Endothelial cell of hepatic sinusoid (primary cell): ENCODE results near the gene KRT13.

Experiments used
- in situ Hi-C: cut with HindIII; loops from 2 replicates; pipeline ENCODE4 v1.10.0; 2017; ENCODE audit warnings: low sequenced_read_pairs

KRT13 gene

GRCh38 chr17:41505007-41505808 lies at the start of gene KRT13:
TSS of gene KRT13 (minus strand) at chr17:41505612. CDS start at chr17:41505550, 62 bp downstream.
- in situ Hi-C loops, result no loop called here

GRCh38 chr17:41553987-41554680 lies 48.7 kb upstream of the KRT13 start:
- in situ Hi-C loops, result loop anchor here (5.0 to 10.0 kb wide), 3 partner anchors 62 to 251 kb away; no protein-coding TSS in a partner anchor

DNA sequence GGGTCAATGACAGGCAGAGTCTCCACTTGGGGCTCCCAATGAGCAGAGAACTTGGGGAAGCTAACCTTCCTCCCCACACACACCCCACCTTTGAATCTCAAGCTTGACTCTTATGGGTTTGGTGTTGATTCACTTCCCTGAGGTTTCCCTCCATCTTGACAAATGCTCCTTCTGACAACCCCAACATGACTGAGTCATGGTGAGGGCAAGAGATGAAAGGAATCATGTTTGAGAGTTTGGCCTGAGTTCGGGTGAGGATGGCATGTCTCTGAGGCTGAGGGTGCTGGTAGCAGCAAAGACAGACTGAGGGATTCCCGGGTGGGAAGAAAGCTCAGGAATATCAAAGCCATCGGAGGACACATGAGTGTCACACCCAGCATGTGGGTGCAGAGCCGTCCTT lies 47.8 kb upstream of the KRT13 start:
- in situ Hi-C loops, result loop anchor here (5.0 to 10.0 kb wide), 3 partner anchors 61 to 252 kb away; no protein-coding TSS in a partner anchor

DNA sequence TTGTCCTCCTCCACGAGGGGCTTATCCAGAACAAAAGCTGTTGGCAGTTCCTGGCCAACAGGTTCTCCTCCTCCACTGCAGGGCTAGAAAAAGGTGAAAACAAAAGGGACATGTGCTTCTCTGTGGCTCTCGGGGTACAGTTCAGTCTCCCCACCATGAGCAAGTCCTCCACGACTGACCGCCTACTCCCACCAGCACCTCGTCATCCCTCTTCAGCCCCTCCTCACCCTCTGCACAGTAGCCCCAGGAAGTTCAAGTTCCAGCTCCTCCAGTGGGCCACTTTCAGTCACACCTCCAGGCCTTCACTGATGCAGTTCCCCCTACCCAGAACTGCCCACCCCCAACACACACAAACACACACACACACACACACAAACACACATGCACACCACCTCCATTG lies 47.0 kb upstream of the KRT13 start:
- in situ Hi-C loops, result loop anchor here (5.0 to 10.0 kb wide), 3 partner anchors 60 to 252 kb away; no protein-coding TSS in a partner anchor

GRCh38 chr17:41551365-41551764 lies 46.0 kb upstream of the KRT13 start:
- in situ Hi-C loops, result loop anchor here (5.0 to 10.0 kb wide), 3 partner anchors 59 to 253 kb away; no protein-coding TSS in a partner anchor

GRCh38 chr17:41549596-41550039 lies 44.2 kb upstream of the KRT13 start:
- in situ Hi-C loops, result loop anchor here (5.0 to 25.0 kb wide), 4 partner anchors 57 to 637 kb away; no protein-coding TSS in a partner anchor

- in situ Hi-C loops, result loop anchor here (25.0 kb wide), 1 partner anchor 637 kb away; no protein-coding TSS in a partner anchor
These were observed 43.6 kb upstream of the KRT13 start for GRCh38 chr17:41548844-41549595.

- in situ Hi-C loops, result loop anchor here (25.0 kb wide), 1 partner anchor 636 kb away; no protein-coding TSS in a partner anchor
These were observed 42.8 kb upstream of the KRT13 start for GRCh38 chr17:41547921-41548843.

DNA sequence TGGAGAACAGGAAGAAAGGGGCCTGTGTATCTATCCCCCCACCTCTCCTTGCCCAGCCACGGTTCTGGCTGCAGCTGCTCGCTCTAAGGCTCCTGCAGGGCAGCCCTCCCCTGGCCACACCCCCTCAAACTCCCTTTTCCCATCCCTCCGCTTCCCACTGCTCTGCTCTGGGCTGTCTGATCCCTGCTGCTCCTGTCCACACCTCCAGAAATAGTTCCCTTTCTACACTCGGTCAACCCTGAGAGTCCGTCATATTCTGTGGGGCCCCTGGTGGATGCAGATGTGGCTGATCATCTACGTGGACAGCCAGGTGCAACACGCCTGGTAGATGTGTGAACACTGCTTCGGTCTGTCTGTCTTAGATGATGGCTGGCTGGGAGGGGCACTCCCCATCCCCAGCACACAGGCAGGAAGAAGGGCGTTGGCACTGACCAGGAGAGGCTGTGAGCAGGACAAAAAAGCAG lies 42.0 kb upstream of the KRT13 start:
- in situ Hi-C loops, result loop anchor here (25.0 kb wide), 1 partner anchor 635 kb away; no protein-coding TSS in a partner anchor

GRCh38 chr17:41546819-41547218 lies 41.4 kb upstream of the KRT13 start:
- in situ Hi-C loops, result loop anchor here (25.0 kb wide), 1 partner anchor 635 kb away; no protein-coding TSS in a partner anchor

DNA sequence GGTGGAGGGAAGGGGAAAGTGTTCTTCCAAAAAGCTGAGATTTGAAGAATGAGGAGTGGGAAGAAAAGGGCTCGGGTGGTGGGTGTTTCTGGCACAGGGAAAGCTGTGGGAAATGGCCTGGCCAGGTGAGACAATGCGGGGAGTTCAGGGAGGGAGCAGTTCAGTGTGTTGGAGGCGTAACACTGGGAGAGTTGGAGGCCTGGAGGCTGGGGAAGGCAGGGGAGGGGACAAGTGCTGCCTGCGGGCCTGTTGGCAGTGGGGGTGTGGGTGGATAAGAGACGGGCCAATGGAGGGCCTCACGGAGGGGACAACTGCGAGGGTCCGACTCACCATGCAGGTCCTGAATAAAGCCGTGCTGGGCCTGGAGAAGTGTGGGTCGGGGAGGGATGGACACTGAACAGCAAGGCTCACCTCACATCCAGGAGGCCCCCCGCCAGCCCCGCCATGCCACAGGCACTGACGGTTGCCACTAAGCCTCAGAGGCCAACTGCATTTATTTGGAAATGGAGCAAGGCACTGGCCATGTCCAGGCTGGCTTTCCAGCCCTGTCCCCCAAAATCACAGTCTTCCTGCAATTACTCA lies 40.5 kb upstream of the KRT13 start:
- in situ Hi-C loops, result loop anchor here (25.0 kb wide), 1 partner anchor 634 kb away; no protein-coding TSS in a partner anchor

DNA sequence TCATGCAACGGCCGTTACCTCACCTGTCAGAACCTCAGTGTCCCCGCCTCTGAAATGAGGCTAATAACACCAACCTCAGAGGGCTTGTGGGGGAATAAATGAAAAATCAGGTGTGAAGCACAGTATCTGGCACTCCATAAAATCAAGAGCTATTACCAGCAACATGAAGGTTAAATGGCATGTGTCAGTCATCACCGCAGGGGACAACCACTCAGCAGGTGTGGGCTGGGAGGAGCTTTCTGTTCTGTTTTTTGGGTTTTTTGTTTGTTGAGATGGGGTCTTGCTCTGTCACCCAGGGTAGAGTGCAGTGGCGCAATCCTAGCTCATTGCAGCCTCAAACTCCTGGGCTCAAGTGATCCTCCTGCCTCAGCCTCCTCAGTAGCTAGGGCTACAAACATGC lies 39.5 kb upstream of the KRT13 start:
- in situ Hi-C loops, result loop anchor here (25.0 kb wide), 1 partner anchor 633 kb away; no protein-coding TSS in a partner anchor

DNA sequence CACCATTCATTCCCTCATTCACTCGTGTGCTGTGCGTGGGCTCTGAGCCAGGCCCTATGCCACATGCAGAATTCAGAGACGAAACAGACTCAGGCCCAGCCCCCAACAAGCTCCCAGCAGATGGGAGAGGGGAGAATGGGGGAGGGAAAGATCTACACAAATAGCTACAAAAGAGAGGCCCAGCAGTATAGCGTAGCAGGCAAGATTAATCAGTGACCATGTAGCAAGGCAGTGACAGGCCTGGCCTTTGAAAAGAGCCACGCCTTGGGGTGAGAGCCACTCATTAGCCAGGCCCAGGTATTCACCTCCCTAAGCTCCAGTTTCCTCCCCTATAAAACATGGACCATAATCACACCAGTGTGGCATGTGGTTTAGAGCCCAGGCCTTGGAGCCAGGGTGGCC lies 39.1 kb upstream of the KRT13 start:
- in situ Hi-C loops, result loop anchor here (25.0 kb wide), 1 partner anchor 632 kb away; no protein-coding TSS in a partner anchor

- in situ Hi-C loops, result loop anchor here (25.0 kb wide), 1 partner anchor 630 kb away; no protein-coding TSS in a partner anchor
These were observed 37.4 kb upstream of the KRT13 start for GRCh38 chr17:41542786-41543185.

- in situ Hi-C loops, result loop anchor here (25.0 kb wide), 1 partner anchor 630 kb away; no protein-coding TSS in a partner anchor
These were observed 36.9 kb upstream of the KRT13 start for GRCh38 chr17:41542357-41542756.

GRCh38 chr17:41540921-41541625 lies 35.7 kb upstream of the KRT13 start:
- in situ Hi-C loops, result loop anchor here (25.0 kb wide), 1 partner anchor 629 kb away; no protein-coding TSS in a partner anchor

- in situ Hi-C loops, result loop anchor here (10.0 to 25.0 kb wide), 2 partner anchors 135 to 628 kb away; no protein-coding TSS in a partner anchor
These were observed 34.7 kb upstream of the KRT13 start for GRCh38 chr17:41539979-41540701.
